NCI-H226 (cell line): ENCODE measurements around the gene SEBOX.

Experiments used
- DNase-seq: peaks from one replicate; pipeline ENCODE4 v3.0.0-alpha.2; 2015

SEBOX gene

DNA sequence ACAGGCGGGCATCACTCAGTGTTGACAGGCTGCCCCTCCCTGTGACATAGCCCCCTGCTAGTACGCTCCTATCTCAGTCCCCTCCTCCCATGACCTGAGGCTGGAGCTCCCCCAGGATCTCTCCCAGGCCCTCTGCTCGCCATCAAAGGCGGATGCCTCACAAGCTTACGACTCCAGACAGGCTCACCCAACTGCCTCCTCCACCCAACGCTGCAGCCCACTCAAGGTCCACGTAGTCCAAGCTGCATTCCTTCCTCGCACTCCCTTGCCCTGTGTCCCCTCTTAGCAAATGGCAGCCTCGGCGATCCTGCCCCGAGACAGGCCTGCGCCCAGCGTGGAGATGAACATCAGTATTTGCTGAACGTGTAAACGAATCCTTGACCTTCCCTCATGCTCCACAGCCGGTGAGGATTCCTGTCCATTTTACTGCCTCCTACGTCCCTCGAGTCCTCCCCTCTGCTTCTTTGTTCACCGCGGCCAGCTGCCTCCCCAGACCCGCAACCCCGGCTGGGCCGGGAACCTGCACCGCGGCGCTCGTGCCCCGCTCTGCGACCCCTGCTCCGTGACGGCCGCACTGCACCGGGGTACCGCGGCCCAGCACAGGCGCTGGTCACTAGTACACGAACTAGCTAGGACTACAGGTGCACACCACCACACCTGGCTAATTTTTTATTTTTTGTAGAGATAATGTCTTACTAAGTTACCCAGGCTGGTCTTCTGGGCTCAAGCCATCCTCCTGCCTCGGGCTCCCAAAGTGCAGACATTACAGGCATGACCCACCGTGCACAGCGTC is 46.8 kb downstream of the SEBOX start:
- no peak for DNase-seq

DNA sequence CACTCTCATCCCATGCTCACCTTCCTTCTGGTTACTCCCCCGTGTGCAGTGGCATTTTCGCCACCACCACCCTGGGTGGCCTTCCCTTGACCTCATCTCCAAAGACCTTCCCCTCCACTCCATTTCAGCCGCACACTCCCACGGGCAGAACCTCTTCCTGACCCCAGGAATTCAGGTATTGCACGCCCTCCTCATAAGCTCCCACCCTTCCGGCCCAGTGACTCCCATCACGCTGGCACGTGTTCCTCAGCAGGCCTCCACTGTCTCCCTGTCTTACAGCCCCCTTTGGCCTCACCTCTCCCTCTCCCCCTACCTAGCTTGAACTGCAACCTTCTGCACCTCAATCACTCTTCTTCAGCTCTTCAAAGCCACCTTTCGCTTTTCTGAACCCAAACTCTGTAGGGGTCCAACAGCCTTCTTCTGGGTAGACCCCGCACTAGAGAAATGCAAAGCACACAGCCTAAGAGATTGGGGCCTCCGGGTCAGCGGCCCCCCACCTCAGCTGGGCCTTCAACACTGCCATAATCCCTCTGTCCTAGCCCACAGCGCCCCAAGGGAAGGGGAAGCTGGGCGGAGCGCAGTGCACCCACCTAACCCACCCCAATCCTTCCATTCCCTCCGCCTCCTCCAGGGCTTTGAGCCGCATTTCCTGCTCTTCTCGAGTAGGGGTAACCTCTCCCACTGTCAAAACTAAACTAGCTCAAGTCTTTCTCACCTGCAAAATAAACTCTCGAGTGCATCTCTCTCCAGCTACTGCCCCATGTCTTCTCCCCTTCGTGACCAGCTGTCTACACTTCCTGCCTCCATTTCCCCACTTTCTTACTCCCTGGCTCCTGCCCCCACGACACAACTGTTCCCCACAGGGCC is 47.7 kb downstream of the SEBOX start:
- DNase-seq = no peak

- DNase-seq = no peak
These were observed 48.9 kb downstream of the SEBOX start for GRCh38 chr17:28315846-28316705.

GRCh38 chr17:28313841-28314240 is 51.2 kb downstream of the SEBOX start:
- no peak for DNase-seq
